ENCODE measurements around the gene PHF1.
"Not testable (repeated sequence)": the region's sequence is repeated elsewhere in the genome, so short reads cannot be mapped to it uniquely, and the experiment has no call there.

- not testable (repeated sequence) for TF ChIP-seq CTCF (optimal IDR thresholded peaks at IDR 0.05 in 1 of 3, IDR thresholded peaks at IDR 0.05 in 1 of 3, conservative IDR thresholded peaks at IDR 0.05 in 1 of 3; ENCODE audit: extremely low read depth in 1 of 3, insufficient read depth in 2 of 3, low read length in 3 of 3); EZH2 (IDR thresholded peaks at IDR 0.05; ENCODE audit: low read length)
Measured at GRCh38 chr6:33399881-33400280, 10.9 kb upstream of the PHF1 start.

All from keratinocyte (primary cell).